GM21367 (cell line): ENCODE measurements around the gene RASSF5.
A peak's percentile ranks its signal among the peaks of the same experiment; 100 is the strongest.

Experiments used
- ATAC-seq: cut with Tn5 transposase; IDR thresholded peaks from one replicate; pipeline ENCODE4 v1.9.1; 2021; ENCODE audit not compliant: unreplicated experiment

The RASSF5 gene

GRCh38 chr1:206507284-206508129, at the start of gene RASSF5:
Gene RASSF5, plus strand, starts transcription at chr1:206507531. Its CDS starts 72 bp downstream, at chr1:206507603.
- peak; percentile 41 for ATAC-seq

- no peak for ATAC-seq
Measured at GRCh38 chr1:206459703-206460102, 47.6 kb upstream of the RASSF5 start.

DNA sequence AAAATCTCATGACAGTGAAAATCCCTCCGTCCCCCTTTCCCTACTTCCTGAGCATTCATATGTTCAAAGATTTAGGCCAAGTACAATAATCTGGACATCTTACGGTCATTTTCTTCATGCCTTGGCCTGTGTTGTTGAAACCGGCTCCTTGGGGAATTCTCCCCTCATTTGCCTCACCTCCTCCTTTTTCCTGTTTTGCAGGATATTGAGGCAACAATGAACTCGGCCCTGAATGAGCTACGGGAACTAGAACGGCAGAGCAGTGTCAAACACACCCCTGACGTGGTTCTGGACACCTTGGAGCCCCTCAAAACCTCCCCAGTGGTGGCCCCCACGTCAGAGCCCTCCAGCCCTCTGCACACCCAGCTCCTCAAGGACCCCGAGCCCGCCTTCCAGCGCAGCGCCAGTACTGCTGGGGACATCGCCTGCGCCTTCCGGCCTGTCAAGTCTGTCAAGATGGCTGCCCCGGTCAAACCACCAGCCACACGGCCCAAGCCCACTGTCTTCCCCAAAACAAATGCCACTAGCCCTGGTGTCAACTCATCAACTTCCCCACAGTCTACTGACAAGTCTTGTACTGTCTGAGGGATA, 46.4 kb upstream of the RASSF5 start:
- ATAC-seq: no peak

- no peak for ATAC-seq
Measured at GRCh38 chr1:206461602-206462455, 45.5 kb upstream of the RASSF5 start.

GRCh38 chr1:206463137-206463536, 44.2 kb upstream of the RASSF5 start:
- ATAC-seq: no peak

DNA sequence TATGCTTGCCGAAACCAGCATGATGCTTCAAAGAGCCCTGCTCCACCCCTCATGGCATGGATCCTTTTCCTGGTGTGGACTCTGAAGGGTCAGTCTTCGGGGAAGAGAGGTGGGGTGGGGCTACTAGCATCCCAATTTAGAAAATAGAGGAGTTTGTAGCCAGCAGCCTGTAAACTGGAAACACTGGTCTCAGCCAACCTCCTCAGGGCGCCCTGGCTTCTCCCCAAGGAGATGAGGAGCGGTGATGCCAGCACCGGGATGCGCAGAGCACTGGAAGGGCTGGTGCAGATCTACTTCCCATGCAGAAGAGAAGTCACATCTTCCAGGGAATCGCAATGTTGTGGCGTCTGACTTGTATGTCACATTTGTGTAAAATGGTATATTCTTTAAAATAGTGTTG, 43.4 kb upstream of the RASSF5 start:
- no peak for ATAC-seq

DNA sequence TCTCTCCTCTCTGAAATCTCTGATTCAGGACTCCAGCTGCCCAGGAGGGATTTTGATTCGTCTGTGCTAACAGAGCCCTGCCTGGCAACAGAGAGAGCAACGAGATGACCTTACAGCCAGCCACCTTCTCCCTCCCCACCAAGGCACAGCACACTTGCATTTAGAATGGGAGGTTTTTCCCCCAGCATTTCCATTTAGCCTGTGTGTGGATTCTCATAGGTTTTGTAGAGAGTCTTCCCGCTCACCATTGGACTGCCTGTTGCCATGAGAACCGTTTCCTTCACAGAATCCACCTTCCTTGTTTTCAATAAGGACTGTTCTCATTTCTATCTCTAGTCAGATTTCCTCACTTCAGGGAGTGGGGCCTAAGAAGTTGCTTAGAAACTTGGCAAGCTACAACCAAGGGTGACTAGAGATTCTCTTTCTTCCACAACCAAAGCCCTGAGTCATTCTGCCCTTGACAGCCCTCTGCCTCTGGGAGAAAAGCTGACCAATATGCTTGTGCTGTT, 42.8 kb upstream of the RASSF5 start:
- ATAC-seq: no peak

DNA sequence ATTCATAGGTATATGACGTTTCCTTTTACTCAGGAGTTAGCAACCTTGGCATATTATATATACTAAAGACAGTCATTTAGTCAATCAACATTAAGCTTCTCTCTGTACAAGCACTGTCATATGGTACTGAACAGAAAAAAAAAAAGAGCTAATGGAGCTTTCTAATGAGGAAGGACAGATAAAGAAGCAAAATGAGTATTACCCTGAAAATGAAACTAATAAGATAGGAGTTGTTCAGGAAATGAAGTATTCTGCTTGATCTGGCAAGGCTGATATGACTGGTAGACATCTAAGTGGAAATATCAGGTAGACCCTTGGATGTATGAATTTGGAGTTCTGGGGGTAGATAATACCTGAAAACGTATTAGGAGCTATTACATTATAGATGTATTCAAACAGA, 41.4 kb upstream of the RASSF5 start:
- no peak for ATAC-seq

DNA sequence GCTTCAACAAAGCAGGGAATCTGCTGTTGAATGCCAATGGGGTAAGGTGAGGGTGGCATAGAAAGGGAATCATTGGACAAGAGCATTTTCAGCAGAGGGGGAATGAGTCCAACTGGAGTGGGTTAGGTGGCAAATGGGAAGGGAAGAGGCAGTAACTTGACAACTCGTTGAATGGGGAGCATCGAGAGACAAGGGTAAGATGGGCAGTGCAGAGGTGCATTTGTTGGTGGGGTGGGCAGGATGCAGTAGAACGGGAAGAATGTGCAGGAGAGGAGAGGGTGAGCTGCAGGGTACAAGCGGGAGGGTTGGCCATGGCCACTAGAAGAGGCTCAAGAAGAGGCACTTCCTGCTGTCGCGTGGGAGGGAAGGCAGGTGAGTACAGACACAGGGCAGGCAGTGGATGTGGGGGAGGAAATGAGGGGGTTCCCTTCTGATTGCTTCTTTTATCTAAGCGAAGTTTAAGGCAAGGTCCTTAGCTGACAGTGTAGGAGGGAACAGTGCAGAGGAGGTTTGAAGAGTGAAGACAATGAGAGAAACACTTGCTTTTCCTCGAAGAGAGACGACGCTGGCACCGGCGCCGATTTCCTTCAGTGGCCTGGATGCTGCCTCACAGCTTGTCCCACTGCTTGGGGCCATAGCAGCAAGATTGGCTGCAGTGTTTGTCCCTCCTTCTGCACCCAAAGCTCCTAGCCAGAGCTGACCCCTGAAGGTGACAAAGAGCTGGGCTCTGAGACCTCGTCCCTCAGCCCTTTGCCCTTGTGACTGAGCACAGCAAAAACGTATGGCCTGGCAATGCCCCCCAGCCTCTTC, 40.3 kb upstream of the RASSF5 start:
- ATAC-seq: no peak

DNA sequence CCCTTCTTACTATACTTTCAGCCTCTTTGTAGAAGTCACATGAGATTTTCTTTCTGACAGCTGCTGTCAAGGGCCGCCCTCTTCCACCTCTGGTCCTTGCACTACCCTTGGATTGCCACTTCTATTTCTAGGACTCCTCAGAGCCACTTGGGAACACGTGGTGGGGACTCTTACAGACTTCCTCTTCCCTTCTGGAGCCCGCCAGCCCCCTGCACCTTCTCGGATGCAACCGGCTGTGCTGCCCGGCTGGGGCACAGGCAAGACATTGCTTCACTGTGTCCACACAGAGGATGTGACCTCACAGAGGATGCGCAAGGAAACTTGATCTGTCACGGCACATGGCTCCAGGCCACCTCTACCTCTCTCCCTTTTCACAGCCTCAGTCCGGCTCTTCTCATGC, 39.4 kb upstream of the RASSF5 start:
- no peak for ATAC-seq

DNA sequence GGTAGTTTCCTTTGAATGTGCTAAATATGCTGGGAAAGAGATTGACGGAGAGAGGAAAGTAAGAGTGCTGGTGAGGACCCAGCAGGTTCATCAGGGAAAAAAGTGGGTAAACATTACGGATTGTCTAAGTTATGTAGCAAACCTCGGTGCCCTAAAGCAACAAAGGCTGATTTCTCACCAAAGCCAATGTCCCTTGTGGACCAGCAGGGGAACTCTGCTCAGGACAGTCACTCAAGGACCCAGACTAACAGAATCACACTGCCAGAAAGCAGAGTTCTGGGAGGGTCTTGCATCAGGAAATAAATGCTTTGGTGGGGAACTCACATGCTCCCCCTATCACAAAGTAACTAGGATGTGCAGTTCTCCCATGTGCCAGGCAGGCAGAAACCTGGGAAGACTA, 38.8 kb upstream of the RASSF5 start:
- no peak for ATAC-seq

DNA sequence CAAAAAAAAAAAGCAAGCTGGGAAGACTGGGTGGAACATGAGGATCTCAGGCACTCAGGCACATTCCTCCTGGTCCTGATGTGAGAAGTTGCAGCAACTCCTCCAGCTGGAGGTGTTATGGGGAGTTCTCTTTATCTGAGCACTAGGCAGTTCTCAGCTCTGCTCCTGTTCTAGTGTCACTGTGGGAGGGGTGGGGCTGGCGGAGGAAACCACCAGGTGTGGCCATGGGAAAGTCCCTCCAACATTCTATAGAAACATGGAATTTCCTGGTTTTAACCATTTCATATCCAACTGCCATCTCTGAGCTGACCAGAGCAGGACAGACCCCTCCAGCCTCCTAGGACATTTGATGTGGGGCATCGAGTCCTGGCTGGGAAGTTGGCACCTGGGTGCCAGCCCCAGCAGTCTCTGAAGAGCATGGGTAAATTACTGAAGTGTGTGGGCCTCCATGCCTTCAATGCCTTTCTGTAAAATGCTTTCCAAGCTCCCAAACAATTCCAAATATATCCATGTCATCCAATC, 37.9 kb upstream of the RASSF5 start:
- no peak for ATAC-seq

GRCh38 chr1:206469933-206470691, 37.2 kb upstream of the RASSF5 start, which contains the start of gene IKBKE:
Gene IKBKE, plus strand, starts transcription at chr1:206470476. Its CDS starts 2,752 bp downstream, at chr1:206473228.
- ATAC-seq: peak; percentile 46

DNA sequence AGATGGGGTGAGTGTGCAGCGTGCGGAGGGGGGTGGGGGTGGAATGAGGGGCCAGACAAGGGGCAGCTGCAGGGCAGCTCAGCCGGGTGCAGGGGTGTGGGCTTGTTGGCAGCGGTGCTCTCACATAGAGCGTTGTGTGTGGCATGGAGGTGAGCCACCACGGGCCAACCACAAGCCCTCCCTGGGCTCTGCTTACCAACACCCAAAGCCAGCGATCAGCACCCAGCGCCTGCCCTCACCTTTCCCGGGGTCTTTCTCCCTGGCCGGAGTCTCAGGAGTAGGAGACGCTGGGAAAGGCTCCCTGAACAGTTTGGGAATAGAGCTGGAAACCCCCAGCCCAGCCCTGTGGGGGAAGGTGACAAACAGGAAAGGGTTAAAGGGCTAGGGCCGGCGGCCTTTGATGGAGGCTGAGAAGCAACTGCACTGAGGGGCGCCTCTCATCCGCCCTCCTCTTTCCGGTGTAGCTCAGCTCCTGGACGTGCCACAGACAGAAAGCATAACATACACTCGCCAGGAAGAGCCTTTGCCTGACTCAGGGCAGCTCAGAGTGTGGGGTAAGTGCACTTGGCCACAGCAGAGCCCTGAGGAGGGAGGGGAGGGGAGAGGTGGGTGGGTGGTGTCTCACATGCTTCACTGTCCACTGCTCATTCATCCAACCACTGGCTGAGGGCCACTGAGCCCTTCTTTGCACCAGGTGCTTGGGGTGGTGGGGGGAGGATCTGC, 36.5 kb upstream of the RASSF5 start:
- no peak for ATAC-seq

GRCh38 chr1:206471415-206471801, 35.9 kb upstream of the RASSF5 start:
- ATAC-seq: no peak

GRCh38 chr1:206472024-206472423, 35.3 kb upstream of the RASSF5 start:
- no peak for ATAC-seq

GRCh38 chr1:206472454-206472853, 34.9 kb upstream of the RASSF5 start:
- ATAC-seq: no peak

GRCh38 chr1:206472886-206473285, 34.4 kb upstream of the RASSF5 start:
- ATAC-seq: no peak

DNA sequence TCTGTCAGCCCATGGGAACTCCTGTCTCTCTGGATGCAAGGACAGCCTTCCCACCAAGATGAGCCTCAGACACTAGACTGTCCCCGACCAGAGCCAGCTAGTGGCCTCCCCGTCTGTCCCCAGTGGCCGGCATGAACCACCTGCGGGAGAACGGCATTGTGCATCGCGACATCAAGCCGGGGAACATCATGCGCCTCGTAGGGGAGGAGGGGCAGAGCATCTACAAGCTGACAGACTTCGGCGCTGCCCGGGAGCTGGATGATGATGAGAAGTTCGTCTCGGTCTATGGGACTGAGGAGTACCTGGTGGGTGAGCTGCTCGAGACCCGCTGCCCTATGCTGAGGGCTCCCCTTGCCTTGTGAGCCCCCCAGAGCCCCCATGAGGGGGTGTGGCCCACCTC, 31.3 kb upstream of the RASSF5 start:
- ATAC-seq: no peak
